Measurements from ENCODE around the gene TCF7L2.

TCF7L2 gene

GRCh38 chr10:113165673-113166072 lies 215.6 kb downstream of the TCF7L2 start:
- no peak overlapping the region for H3K27ac ChIP-seq (ENCODE audit: low read length, poor library complexity, severe bottlenecking)
- no peak overlapping the region for H2BK12ac ChIP-seq (ENCODE audit: low read length in 2 of 2)
- H3K23ac ChIP-seq (ENCODE audit: low read length in 2 of 2): no peak overlapping the region
- no peak overlapping the region for H2AFZ ChIP-seq (ENCODE audit: low read depth, low read length)
- H2BK15ac ChIP-seq (ENCODE audit: low read depth, poor library complexity, severe bottlenecking): no peak overlapping the region
- H3K36me3 ChIP-seq (ENCODE audit: control insufficient read depth in 1 of 2, insufficient read depth in 2 of 2, low read depth in 1 of 2, low read length in 2 of 2): peaks cover 43 to 59% of the 10 kb centered on the region in 2 experiments
- H4K8ac ChIP-seq (ENCODE audit: low read length): no peak overlapping the region
- H3K27me3 ChIP-seq (ENCODE audit: control insufficient read depth in 1 of 2, insufficient read depth in 1 of 2, low read length in 2 of 2): no peaks in the 10 kb centered on the region
- no peak overlapping the region for H3K4ac ChIP-seq (ENCODE audit: low read depth in 1 of 2, low read length in 2 of 2)
- no peak overlapping the region for H3K18ac ChIP-seq (ENCODE audit: low read depth in 1 of 2, low read length in 2 of 2)
- no peak overlapping the region for H2BK5ac ChIP-seq (ENCODE audit: low read depth, low read length, poor library complexity, severe bottlenecking)
- H3K14ac ChIP-seq (ENCODE audit: low read length in 2 of 2): no peak overlapping the region
- H3K79me1 ChIP-seq (replicated peaks; ENCODE audit: low read length, poor library complexity, severe bottlenecking): peaks cover 29% of the 10 kb centered on the region
- no peak overlapping the region for H2BK120ac ChIP-seq (ENCODE audit: low read depth, low read length)
- H3K4me2 ChIP-seq (ENCODE audit: low read length, poor library complexity, severe bottlenecking): no peak overlapping the region
- no peak overlapping the region for H4K91ac ChIP-seq (ENCODE audit: low read length)
- H3K9ac ChIP-seq (ENCODE audit: low read length): no peak overlapping the region
- no peak for DNase-seq
- H3K9me3 ChIP-seq (ENCODE audit: control insufficient read depth, low read length): no peaks in the 10 kb centered on the region
- no peak overlapping the region for H3K4me3 ChIP-seq (ENCODE audit: insufficient read depth in 1 of 2, low read depth in 1 of 2, low read length in 2 of 2)
- 92% methylated on average over 20 of the region's 20 CpGs for WGBS
- H2AK5ac ChIP-seq (ENCODE audit: low read length, severe bottlenecking): no peak overlapping the region
- H3K4me1 ChIP-seq (ENCODE audit: control insufficient read depth, insufficient read depth, low read depth, low read length): peaks cover 5% of the 10 kb centered on the region

DNA sequence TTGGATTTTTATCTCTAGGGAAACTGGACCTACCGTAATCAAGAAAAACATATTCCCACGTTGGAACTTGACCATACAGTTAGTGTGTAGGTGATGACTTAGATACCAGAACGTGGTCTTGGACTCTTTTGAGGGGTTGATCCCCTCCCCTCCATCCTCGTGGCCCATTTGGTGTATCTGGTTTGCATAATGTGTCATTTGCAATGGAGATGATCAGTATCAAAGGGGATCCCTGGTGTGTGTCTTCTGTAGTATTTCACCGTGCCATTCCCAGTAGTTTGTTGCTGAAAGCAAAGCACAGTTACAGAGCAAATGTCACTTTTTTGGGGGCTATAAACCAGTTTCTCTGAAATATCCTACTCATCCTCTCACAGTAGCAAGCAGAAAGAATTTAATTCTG lies 217.7 kb downstream of the TCF7L2 start:
- peaks cover 31 to 44% of the 10 kb centered on the region in 2 experiments for H3K36me3 ChIP-seq (ENCODE audit: control insufficient read depth in 1 of 2, insufficient read depth in 2 of 2, low read depth in 1 of 2, low read length in 2 of 2)
- H3K23ac ChIP-seq (ENCODE audit: low read length in 2 of 2): no peak overlapping the region
- H3K18ac ChIP-seq (ENCODE audit: low read depth in 1 of 2, low read length in 2 of 2): no peak overlapping the region
- no peak overlapping the region for H3K14ac ChIP-seq (ENCODE audit: low read length in 2 of 2)
- H2BK120ac ChIP-seq (ENCODE audit: low read depth, low read length): no peak overlapping the region
- no peak overlapping the region for H2BK15ac ChIP-seq (ENCODE audit: low read depth, poor library complexity, severe bottlenecking)
- no peak overlapping the region for H3K4ac ChIP-seq (ENCODE audit: low read depth in 1 of 2, low read length in 2 of 2)
- no peaks in the 10 kb centered on the region for H3K9me3 ChIP-seq (ENCODE audit: control insufficient read depth, low read length)
- H2AFZ ChIP-seq (ENCODE audit: low read depth, low read length): no peak overlapping the region
- WGBS: 82% methylated on average over 5 of the region's 5 CpGs
- no peak overlapping the region for H4K91ac ChIP-seq (ENCODE audit: low read length)
- H4K8ac ChIP-seq (ENCODE audit: low read length): no peak overlapping the region
- no peak overlapping the region for H3K27ac ChIP-seq (ENCODE audit: low read length, poor library complexity, severe bottlenecking)
- peaks cover 5% of the 10 kb centered on the region for H3K4me1 ChIP-seq (ENCODE audit: control insufficient read depth, insufficient read depth, low read depth, low read length)
- no peak overlapping the region for H2BK12ac ChIP-seq (ENCODE audit: low read length in 2 of 2)
- peaks cover 19% of the 10 kb centered on the region for H3K79me1 ChIP-seq (replicated peaks; ENCODE audit: low read length, poor library complexity, severe bottlenecking)
- no peak overlapping the region for H2BK5ac ChIP-seq (ENCODE audit: low read depth, low read length, poor library complexity, severe bottlenecking)
- DNase-seq: no peak
- H2AK5ac ChIP-seq (ENCODE audit: low read length, severe bottlenecking): no peak overlapping the region
- no peak overlapping the region for H3K4me2 ChIP-seq (ENCODE audit: low read length, poor library complexity, severe bottlenecking)
- no peak overlapping the region for H3K4me3 ChIP-seq (ENCODE audit: insufficient read depth in 1 of 2, low read depth in 1 of 2, low read length in 2 of 2)
- no peak overlapping the region for H3K9ac ChIP-seq (ENCODE audit: low read length)
- no peaks in the 10 kb centered on the region for H3K27me3 ChIP-seq (ENCODE audit: control insufficient read depth in 1 of 2, insufficient read depth in 1 of 2, low read length in 2 of 2)

DNA sequence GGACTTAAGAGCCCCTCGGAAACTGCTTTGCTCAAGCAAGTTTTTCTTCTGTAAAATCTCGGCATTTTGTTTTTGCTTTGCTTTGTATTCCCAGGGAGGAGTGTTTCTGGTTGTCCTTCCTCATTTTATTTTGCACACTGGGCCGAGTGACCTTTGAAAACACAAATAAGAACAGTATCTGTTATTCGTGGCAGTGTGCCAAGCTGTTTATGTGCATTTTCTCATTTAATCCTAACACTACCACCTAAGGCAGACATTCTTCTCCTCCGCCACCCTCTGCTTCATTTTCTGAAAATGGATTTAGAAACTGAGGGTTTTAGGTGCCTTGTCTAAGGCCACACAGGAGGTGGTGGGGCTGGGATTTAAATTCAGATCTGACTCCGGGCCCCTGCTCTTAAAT lies 218.5 kb downstream of the TCF7L2 start:
- H3K9me3 ChIP-seq (ENCODE audit: control insufficient read depth, low read length): no peaks in the 10 kb centered on the region
- WGBS: 96% methylated on average over 5 of the region's 6 CpGs
- no peak overlapping the region for H2BK15ac ChIP-seq (ENCODE audit: low read depth, poor library complexity, severe bottlenecking)
- no peak overlapping the region for H4K91ac ChIP-seq (ENCODE audit: low read length)
- no peak overlapping the region for H2BK5ac ChIP-seq (ENCODE audit: low read depth, low read length, poor library complexity, severe bottlenecking)
- no peak overlapping the region for H3K9ac ChIP-seq (ENCODE audit: low read length)
- H3K27ac ChIP-seq (ENCODE audit: low read length, poor library complexity, severe bottlenecking): no peak overlapping the region
- H3K27me3 ChIP-seq (ENCODE audit: control insufficient read depth in 1 of 2, insufficient read depth in 1 of 2, low read length in 2 of 2): no peaks in the 10 kb centered on the region
- no peak overlapping the region for H2AFZ ChIP-seq (ENCODE audit: low read depth, low read length)
- H4K8ac ChIP-seq (ENCODE audit: low read length): no peak overlapping the region
- no peak overlapping the region for H2AK5ac ChIP-seq (ENCODE audit: low read length, severe bottlenecking)
- H3K4ac ChIP-seq (ENCODE audit: low read depth in 1 of 2, low read length in 2 of 2): no peak overlapping the region
- no peak overlapping the region for H3K4me2 ChIP-seq (ENCODE audit: low read length, poor library complexity, severe bottlenecking)
- peaks cover 17% of the 10 kb centered on the region for H3K79me1 ChIP-seq (replicated peaks; ENCODE audit: low read length, poor library complexity, severe bottlenecking)
- no peak overlapping the region for H2BK12ac ChIP-seq (ENCODE audit: low read length in 2 of 2)
- no peak overlapping the region for H3K14ac ChIP-seq (ENCODE audit: low read length in 2 of 2)
- no peak overlapping the region for H3K18ac ChIP-seq (ENCODE audit: low read depth in 1 of 2, low read length in 2 of 2)
- H3K4me3 ChIP-seq (ENCODE audit: insufficient read depth in 1 of 2, low read depth in 1 of 2, low read length in 2 of 2): no peak overlapping the region
- peaks cover 2% of the 10 kb centered on the region for H3K4me1 ChIP-seq (ENCODE audit: control insufficient read depth, insufficient read depth, low read depth, low read length)
- no peak for DNase-seq
- no peak overlapping the region for H3K23ac ChIP-seq (ENCODE audit: low read length in 2 of 2)
- H3K36me3 ChIP-seq (ENCODE audit: control insufficient read depth in 1 of 2, insufficient read depth in 2 of 2, low read depth in 1 of 2, low read length in 2 of 2): peaks cover 31 to 43% of the 10 kb centered on the region in 2 experiments
- H2BK120ac ChIP-seq (ENCODE audit: low read depth, low read length): no peak overlapping the region

DNA sequence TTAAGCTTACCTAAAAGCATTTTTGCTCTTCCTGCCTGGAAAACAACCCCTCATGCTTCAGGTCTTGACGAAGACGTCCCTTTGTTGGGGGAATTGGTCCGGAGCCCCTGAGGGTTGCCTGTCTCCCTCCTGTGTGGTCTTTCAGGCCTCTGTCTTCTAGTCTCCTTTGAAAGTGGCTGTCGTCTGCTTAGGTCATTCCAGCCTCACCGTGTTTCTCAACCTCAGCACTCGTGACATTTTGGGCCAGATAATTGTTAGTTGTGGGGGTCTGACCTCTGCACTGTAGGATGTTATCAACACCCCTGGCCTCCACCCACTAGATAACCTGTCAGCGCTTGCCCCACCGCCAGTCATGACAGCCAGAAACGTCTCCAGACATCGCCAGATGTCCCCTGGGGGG lies 219.1 kb downstream of the TCF7L2 start:
- H2BK120ac ChIP-seq (ENCODE audit: low read depth, low read length): no peak overlapping the region
- H3K9me3 ChIP-seq (ENCODE audit: control insufficient read depth, low read length): no peaks in the 10 kb centered on the region
- no peak for DNase-seq
- no peak overlapping the region for H3K4me2 ChIP-seq (ENCODE audit: low read length, poor library complexity, severe bottlenecking)
- no peak overlapping the region for H2BK5ac ChIP-seq (ENCODE audit: low read depth, low read length, poor library complexity, severe bottlenecking)
- no peak overlapping the region for H3K14ac ChIP-seq (ENCODE audit: low read length in 2 of 2)
- no peak overlapping the region for H3K23ac ChIP-seq (ENCODE audit: low read length in 2 of 2)
- H2BK15ac ChIP-seq (ENCODE audit: low read depth, poor library complexity, severe bottlenecking): no peak overlapping the region
- no peak overlapping the region for H4K91ac ChIP-seq (ENCODE audit: low read length)
- WGBS: 86% methylated on average over 10 of the region's 10 CpGs
- peaks cover 27 to 38% of the 10 kb centered on the region in 2 experiments for H3K36me3 ChIP-seq (ENCODE audit: control insufficient read depth in 1 of 2, insufficient read depth in 2 of 2, low read depth in 1 of 2, low read length in 2 of 2)
- no peak overlapping the region for H3K4me3 ChIP-seq (ENCODE audit: insufficient read depth in 1 of 2, low read depth in 1 of 2, low read length in 2 of 2)
- H3K27ac ChIP-seq (ENCODE audit: low read length, poor library complexity, severe bottlenecking): no peak overlapping the region
- H2BK12ac ChIP-seq (ENCODE audit: low read length in 2 of 2): no peak overlapping the region
- H3K4me1 ChIP-seq (ENCODE audit: control insufficient read depth, insufficient read depth, low read depth, low read length): no peaks in the 10 kb centered on the region
- H3K27me3 ChIP-seq (ENCODE audit: control insufficient read depth in 1 of 2, insufficient read depth in 1 of 2, low read length in 2 of 2): no peaks in the 10 kb centered on the region
- no peak overlapping the region for H3K18ac ChIP-seq (ENCODE audit: low read depth in 1 of 2, low read length in 2 of 2)
- peaks cover 14% of the 10 kb centered on the region for H3K79me1 ChIP-seq (replicated peaks; ENCODE audit: low read length, poor library complexity, severe bottlenecking)
- H2AFZ ChIP-seq (ENCODE audit: low read depth, low read length): no peak overlapping the region
- H3K9ac ChIP-seq (ENCODE audit: low read length): no peak overlapping the region
- no peak overlapping the region for H2AK5ac ChIP-seq (ENCODE audit: low read length, severe bottlenecking)
- H3K4ac ChIP-seq (ENCODE audit: low read depth in 1 of 2, low read length in 2 of 2): no peak overlapping the region
- no peak overlapping the region for H4K8ac ChIP-seq (ENCODE audit: low read length)
